ENCODE data around the gene SPINK4.

SPINK4 gene

DNA sequence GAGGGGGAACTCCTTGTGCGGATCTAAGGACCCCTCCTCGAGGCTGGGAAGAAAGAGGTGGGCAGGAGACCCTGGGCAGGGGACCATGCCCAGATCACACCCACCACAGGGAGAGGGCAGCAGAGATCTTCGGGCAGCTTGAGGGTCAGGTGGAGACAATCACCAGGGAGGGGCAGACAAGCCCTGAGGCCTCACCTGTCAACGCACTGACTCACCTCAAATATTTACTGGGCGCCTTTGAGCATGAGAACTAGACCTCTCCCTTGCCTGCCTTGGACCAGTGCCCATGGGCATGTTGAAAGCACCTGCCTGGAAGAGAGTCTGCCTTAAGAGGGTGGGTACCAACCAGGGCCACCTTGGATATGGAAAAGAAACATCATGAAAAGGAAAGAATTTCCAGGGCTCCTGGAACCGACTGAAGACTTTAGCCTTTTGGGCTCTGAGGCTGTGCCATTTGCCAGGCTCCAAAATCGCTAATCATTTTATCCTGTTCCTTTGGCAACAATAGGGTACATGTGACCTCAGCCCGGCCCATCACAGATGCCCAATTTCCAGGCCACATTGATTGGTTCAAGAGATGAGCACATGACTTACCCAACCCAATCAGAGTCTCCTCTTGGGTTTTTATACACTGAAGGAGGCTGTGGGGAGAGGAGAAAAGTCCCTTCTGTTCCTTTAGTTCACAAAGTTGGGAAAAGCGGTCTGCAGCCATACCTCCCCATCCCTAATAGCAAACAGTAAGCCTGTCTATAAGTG is 10.4 kb upstream of the SPINK4 start:
- DNase-seq (ENCODE audit: low read depth) = no peak

DNA sequence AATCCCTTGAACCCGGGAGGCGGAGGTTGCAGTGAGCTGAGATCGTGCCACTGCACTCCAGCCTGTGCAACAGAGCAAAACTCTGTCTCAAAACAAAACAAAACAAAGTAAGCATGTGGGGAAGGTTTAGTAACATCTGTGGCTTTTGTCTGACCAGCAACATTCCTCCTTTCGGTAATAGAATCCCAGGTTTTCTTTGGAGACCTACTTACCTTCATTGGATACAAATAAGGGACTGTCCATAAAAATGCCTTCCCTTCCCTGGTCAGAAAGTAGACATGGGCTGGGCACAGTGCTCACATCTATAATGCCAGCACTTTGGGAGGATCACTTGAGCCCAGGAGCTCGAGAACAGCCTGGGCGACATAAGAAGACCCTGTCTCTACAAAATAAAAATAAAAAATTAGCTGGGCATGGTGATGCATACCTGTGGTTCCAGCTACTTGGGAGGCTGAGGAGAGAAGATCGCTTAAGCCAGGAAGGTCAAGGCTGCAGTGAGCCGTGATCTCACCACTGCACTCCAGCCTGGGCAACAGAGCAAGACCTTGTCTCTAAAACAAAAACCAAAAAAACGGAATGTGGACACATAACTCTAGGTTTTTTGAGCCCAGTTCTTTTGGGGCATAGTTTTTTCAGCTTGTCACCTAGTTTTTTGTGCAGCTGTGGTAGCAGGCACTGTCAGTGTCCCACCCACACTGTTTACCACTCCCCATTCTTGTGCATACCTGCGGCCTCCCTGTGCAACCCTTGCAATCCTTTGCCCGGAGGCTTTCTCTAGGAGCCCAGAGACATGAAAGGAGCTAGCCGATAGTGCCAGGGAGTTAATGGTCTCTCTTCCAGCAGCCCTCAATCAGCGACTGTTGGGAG is 9.0 kb upstream of the SPINK4 start:
- DNase-seq (ENCODE audit: low read depth) = no peak

DNA sequence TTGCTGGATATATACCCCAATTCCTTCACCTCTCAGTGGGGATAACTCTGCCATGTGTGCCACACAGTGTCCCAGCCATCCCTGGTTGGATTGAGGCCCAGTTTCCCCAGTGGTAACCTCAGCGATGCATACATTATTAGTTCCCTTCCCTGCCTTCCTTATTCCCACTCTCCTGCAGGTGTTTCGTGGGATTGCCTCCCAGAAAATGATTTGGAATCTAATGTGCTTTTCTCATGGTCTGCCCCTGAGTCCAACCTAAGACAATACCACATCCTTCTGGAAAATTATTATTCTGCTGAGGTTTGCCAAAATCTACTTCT is 8.4 kb upstream of the SPINK4 start:
- no peak for DNase-seq (ENCODE audit: low read depth)

DNA sequence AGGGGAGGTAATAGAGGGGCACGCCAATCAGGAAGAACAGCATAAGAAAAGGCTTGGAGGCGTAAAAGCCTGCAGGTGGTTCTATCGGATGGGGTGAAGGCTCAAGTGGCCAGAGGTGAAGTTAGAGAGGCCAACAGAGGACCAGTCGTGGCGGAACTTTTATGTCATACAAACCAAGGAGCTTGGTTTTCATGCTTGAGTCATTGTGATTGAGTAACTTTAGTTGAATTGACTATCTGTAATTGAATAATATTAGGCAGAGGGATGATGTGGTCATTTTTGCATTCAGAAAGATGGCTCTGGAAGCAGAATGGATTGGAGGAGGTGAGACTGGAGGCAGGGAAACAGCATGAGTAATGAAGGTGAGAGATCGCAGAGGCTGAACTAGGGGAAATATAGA is 7.2 kb upstream of the SPINK4 start:
- DNase-seq (ENCODE audit: low read depth) = no peak

DNA sequence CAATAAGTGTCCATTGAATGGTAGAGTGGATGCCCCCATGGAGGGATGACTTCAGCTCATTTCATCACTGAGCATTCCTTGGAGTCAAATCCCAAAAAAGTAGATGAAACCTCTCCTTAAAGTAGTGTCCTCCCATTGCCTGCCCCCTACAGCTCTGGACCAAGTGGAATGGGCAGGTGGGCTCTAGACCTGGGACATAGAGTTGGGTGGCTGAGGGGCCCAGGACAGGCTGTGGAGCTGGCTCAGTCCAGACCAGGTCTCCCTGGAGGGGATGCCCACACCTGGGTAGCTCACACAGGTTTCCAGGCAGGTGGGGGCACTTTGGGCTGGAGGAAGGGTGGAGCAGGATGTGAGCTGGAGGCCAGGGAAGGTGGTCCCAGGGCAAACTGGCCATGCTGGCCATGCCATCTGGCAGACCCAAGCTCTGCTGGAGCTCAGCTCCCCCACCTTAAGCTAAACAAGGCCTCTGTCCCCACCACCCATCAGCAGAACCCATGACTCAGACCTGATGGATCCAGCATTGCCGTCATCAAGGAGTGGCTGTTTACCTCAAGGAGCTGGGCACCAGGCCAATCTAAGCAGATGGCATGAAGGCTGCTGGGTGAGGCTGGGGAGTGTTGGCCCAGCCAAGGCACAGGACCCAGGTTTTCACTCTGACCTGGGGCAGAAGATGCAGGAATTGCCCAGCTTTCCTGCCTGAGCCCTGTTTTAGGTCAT is 6.2 kb upstream of the SPINK4 start:
- DNase-seq (ENCODE audit: low read depth) = peak; percentile 71

DNA sequence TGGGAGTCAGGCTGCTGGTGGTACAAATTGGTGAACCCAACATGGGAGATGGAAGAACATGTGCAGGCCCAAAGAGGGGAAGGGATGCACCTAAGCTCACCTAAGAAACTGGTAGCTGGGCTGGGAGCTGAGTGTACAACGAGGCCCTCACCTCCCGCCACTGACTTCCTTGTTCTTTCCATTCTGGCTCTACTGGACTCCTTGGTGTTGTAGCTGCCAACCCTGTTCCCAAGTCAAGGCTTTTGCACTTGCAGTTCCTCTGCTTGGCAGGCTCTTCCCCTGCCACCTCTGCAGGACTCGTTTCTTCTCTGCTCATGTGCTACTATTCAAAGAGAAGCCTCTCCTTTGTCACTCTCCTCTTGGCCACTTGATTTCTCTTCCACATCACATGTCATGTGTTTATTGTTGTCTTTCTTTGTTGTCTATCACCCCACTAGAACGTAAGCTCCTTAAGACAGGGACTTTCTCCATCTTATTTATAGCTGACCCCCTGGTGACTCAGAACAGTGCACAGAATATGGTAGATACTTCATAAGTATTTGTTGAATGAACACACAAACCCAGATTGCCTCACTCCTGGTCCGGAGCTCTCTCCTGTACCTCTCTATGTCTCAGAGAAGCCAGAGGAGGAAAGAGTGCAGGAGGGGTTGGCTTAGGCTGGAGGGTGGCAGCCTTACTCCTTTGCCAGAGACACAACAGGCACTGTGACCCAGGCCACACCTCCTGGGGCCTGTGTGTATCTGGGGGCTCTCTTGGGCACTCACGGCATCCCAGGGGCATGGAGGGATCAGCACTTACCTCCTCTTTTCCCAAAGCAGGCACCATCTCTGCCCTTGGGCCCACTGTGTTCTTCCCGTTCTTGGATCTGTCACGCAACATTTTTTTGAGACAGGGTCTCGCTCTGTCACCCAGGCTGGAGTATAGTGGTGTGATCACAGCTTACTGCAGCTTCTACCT is 5.2 kb upstream of the SPINK4 start:
- DNase-seq (ENCODE audit: low read depth) = no peak

DNA sequence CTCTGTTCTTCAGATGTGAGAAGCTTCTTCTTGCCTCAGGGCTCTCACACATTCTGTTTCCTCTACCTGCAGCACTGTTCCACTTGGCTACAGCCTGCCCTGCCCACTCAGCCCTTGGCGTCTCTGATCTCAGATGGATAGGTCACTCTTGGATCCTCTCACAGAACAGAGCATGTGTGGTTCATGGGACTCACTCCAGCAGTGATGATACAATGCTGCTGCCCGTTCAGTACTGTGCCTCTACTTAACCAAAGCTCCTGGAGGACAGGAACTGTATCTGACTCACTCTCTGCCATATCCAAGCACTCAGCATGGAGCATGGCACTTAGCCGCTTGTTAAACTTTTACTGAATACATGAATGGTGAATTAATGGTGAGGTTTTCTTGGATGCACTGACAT is 3.4 kb upstream of the SPINK4 start:
- no peak for DNase-seq (ENCODE audit: low read depth)

DNA sequence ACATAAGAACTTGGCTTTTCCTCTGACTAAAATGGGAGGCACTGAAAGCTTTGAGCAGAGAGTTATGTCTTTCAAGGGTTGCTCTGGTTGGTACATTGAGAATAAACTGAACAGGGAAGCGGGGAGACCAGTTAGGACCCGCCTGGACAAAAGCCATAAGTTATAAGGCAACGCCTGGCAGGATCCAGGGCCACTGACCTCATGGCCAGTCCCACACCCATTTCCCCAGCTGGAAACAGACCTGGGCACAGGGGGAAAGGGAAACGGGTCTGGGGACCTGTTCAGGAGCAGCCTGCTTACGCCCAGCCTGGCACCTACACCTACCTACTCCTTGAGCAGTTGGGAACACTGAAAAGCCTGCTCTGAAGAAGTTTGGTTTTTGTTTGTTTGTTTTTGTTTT is 1.3 kb downstream of the SPINK4 start:
- DNase-seq (ENCODE audit: low read depth) = no peak

DNA sequence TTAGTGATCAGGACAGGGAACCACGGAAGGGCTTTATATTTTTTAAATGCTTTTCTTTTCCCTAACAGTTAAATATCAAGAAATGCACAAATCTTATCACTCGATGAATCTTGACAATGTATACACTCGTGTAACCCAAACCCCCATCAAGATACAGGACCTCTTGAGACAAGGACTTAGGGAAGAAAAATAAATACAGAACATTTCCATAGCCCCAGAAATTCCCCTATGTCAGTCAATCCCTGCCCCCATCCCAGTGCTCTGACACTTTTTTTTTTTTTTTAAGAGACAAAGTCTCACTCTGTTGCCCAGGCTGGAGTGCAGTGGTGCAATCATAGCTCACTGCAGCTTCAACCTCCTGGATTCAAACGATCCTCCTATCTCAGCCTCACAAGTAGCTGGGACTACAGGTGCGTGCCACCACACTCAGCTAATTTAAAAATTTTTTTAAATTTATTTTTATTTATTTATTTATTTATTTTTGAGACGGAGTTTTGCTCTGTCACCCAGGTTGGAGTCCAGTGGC is 2.7 kb downstream of the SPINK4 start:
- DNase-seq (ENCODE audit: low read depth) = no peak

DNA sequence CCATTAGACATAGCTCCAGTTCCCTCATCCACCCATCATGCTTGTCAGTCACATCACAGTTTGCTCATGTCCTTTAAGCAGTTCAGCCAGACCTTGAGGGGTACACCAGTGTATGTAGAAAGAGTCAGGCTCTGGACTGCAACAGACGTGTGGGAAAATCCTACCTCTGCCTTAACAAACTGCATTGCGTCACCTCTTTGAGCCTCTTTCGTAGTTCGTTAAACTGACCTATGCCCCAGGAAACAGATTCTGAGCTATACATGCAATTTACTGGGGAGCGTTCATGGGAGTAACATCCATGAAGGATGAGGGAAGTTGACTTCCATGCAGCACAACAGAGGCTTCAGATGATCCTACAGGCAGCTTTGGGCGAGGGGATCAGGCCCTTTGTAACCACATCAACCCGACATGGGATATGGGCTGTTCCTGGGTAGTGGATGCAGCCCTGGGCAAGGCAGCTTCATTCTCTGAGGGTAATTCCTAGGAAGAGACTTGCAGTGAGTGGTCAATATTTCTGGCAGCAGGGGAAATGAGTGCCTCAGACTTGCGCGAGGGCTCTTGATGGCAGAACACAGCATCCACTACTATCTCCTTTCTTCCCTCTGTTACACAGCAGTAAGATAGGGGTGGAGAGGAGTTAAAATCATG is 4.3 kb downstream of the SPINK4 start:
- no peak for DNase-seq (ENCODE audit: low read depth)

DNA sequence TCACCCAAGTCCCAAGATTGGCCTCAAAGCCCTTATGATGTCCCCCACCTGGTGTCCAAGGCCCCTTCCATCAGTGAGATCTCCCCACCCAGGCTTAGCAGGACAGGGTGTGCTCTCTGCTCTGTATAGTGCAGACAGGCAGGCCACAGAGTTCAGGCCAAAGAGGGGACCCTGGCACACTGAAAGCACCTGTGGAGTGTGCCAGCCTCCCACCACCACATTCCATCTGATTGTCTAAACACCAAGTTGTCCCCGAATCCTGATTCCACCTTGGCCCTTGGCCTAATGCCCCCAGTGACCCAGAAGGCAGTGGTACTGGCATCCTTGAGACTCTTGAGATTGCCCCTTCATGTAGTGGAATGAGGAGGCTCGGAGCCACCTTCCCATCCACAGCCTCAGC is 5.4 kb downstream of the SPINK4 start:
- DNase-seq (ENCODE audit: low read depth) = no peak

DNA sequence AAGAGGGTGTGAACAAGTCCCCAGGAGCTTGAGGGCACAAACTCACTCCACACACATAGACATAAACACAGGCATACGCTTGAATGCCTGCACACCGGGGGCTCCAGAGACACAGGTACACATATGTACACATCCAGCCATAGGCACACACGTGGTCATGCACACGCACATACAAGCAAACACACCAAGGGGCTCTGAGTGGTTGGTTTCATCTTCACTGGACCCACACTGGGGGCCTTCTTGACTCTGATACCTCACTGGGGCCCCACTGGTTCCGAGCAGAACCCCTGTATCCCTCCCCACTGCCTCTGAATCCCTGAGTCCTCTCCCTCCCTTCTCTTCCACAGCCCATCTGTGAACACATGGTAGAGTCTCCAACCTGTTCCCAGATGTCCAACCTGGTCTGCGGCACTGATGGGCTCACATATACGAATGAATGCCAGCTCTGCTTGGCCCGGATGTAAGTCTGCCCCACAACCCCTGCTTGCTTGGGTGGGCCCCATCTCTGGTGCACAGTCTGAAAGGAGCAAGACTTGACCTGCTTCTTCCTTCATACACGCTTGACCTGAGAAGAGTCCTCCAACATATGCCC is 6.4 kb downstream of the SPINK4 start:
- no peak for DNase-seq (ENCODE audit: low read depth)

DNA sequence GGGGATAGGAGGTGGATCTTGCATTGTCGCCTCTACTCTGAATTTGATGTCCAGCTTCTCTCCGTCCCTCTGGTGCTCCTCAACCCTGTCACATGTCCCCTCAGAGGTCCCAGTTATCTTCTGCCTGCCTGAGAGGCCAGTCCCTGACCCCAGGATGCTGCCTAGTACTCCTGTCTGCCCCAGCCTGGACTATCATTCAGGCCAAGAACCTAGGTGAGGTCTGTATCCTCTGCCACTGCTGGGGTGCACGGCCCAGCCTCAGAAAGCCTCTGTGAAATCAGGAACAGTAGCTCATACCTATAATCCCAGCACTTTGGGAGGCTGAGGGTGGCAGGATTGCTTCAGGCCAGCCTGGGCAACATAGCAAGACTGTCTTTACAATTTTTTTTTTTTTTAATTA is 8.6 kb downstream of the SPINK4 start:
- DNase-seq (ENCODE audit: low read depth) = no peak

DNA sequence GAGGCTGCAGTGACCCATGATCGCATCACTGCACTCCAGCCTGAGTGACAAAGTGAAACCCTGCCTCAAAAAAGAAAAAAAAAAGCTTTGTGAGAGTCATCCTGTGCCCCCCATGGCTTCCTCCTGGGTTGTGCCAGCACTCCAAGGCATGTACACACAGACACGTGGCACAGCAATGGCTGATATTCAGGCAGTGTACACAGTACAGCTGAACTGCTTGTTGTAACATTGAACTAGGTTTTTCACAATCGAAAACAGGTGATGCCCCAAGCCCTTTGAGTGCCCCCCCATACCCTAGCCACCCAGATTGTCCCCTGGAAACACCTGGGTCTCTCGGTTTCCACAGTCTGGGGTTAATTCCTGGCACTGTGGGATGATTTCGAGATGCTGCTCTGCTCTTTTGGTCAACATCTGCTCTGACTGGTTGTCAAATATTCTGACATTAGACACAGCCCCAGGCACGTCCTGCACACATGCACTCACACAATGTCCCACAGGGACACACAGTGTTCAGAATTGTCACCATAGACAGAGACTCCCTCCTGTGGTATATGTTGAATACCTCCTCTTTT is 9.2 kb downstream of the SPINK4 start:
- DNase-seq (ENCODE audit: low read depth) = no peak

DNA sequence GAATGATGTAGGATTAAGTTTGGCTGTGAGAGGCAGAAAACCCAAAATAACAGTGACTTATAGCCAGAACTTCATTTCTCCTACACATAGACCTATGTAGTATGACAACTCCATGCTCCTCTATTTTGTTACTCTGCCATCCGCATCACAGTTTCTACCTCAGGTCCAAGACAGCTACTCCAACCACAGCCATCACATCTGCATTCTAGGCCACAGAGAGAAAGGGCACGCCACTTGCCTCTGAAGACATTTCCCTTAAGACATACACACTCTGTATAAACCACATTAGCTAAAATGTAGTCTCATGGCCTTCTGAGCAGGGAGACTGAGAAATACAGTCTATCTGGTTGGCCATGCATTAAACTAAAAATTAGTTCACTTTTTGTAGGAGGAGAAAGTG is 10.0 kb downstream of the SPINK4 start:
- DNase-seq (ENCODE audit: low read depth) = no peak

DNA sequence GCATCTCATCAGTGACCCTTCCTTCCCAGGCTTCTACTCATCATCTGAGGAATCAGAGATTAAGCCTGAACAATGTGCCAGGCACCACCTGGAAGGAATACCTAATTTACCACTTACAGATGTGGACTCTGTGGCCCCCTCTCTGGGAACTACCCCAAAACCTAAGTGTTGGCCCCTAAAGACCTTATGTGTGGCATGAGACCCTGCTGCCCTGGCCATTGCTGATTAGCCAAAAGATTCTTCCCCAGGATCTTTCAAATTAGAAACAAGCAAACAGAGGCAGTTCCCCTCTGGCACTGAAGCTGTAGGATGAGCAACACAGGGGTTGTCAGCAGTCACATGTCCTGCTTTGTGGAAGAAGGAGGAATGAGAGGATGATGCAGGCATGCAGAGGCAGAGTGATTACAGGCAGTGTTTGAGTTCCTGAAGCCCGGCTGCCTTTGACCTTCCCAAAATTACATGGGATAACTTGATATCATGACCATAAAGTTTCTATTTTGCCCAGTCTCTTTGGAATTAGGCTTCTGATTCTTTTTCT is 10.6 kb downstream of the SPINK4 start:
- no peak for DNase-seq (ENCODE audit: low read depth)

DNA sequence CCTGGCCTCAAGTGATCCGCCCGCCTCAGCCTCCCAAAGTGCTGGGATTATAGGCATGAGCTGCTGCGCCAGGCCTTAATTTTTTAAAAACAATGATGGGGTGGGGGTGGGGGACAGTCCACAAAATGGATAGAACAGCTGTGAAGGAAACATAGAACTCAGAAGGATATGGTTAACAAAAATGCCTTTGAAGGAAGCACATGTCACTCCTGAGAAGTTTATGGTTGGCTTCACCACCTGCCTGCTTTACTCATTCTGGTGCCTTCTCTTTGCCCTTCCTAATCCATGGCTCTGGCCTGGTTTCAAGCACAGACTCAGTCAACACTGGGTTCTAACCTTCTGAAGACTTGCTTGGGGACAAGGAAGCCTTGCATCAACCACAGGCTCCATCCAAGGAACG is 14.2 kb downstream of the SPINK4 start:
- DNase-seq (ENCODE audit: low read depth) = no peak

DNA sequence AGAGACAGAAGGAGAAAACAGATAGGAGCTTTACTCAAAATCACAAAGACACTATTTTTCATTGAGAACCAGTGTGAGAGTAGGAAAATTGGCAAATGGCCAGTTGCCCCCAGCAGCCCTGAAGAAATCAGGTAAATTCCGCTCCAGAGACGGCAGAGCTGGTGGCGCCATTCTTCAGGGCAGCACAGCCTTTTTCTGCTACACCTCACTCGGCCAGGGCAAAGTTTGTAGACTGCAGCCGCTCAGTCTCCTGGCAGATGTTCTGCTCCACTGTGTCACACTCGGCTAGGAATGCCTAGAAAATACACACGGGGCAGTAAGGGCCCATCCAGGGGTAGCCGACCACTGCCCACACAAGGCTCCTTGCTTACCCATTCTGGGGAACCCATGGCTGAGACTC is 15.0 kb downstream of the SPINK4 start:
- DNase-seq (ENCODE audit: low read depth) = no peak

DNA sequence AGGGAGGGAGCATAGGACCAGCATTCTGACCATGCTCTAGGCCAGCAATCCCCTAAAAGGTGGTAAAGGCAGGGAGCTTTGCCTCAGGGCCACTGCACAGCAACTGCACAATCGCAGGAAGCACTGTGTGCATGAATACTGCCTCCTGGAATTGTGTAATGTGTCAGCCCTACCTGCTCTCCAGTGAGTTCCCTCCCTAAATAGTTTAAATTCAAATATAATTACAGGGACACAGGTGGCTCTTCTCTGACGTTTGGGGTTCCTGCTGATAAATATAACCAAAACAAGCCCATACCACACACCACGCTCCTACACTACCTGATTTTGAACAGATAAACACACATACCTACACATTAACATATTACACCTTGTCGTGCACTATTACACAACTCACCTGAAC is 15.5 kb downstream of the SPINK4 start:
- no peak for DNase-seq (ENCODE audit: low read depth)

DNA sequence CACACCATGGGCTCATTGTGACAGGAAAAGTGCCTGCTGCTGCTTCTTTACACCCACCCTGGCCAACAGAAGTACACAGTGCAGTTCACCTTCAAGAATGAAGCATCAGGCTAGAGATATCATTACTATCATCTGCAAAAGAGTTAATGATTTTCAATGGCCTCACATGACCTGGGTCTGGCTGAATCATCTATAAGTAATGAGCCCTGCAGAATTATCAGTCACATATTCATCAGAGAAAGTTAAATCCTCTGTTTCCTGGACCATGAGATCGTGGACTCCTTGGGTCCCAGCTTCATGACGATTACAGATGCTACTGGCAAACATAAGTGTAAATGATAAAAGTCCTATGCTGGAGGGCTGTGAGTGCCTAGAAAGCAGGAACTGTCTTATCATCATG is 16.3 kb downstream of the SPINK4 start:
- DNase-seq (ENCODE audit: low read depth) = no peak

Measured in fibroblast of the conjunctiva (primary cell).